ENCODE measurements around the gene TKTL1. TPM values are rescaled to one million over a fixed set of nuclear protein-coding genes. Genes with fewer than 3 reads are reported as not detected.

Gene TKTL1
- polyA plus RNA-seq, 1 donor (not counting 4 experiments of a cell fraction or from before 2014, with no cell fraction given), result not detected

GRCh38 chrX:154325541-154325940 is 29.9 kb downstream of the TKTL1 start:
- H3K4me3 ChIP-seq (ENCODE audit: control insufficient read depth in 2 of 3, extremely low read depth in 1 of 3, insufficient read depth in 2 of 3, low read depth in 1 of 3, low read length in 3 of 3), result no peak overlapping the region
- H3K4me2 ChIP-seq (ENCODE audit: control insufficient read depth, extremely low read depth, insufficient read depth, low read depth, low read length), result no peak overlapping the region
- H2AFZ ChIP-seq (ENCODE audit: control insufficient read depth, low read length), result no peak overlapping the region
- FAIRE-seq (no peak), DNase-seq (ENCODE audit: low read depth, low spot score) (no peak)
- no peak overlapping the region for H3K27ac ChIP-seq (ENCODE audit: control insufficient read depth, insufficient read depth, low read length)
- H3K4me1 ChIP-seq (ENCODE audit: control insufficient read depth, extremely low read depth, insufficient read depth, low read length), result no peaks in the 10 kb centered on the region
- H3K79me2 ChIP-seq (ENCODE audit: control insufficient read depth, insufficient read depth, low read length), result no peaks in the 10 kb centered on the region
- H3K36me3 ChIP-seq (ENCODE audit: control insufficient read depth in 2 of 2, extremely low read depth in 1 of 2, insufficient read depth in 2 of 2, low read length in 2 of 2), result no peaks in the 10 kb centered on the region
- no peak overlapping the region for H3K9ac ChIP-seq (ENCODE audit: control insufficient read depth, extremely low read depth, insufficient read depth, low read length)
- TF ChIP-seq EZH2 (IDR thresholded peaks at IDR 0.05; ENCODE audit: low read length), result no peak
- TF ChIP-seq, protein P1, sequence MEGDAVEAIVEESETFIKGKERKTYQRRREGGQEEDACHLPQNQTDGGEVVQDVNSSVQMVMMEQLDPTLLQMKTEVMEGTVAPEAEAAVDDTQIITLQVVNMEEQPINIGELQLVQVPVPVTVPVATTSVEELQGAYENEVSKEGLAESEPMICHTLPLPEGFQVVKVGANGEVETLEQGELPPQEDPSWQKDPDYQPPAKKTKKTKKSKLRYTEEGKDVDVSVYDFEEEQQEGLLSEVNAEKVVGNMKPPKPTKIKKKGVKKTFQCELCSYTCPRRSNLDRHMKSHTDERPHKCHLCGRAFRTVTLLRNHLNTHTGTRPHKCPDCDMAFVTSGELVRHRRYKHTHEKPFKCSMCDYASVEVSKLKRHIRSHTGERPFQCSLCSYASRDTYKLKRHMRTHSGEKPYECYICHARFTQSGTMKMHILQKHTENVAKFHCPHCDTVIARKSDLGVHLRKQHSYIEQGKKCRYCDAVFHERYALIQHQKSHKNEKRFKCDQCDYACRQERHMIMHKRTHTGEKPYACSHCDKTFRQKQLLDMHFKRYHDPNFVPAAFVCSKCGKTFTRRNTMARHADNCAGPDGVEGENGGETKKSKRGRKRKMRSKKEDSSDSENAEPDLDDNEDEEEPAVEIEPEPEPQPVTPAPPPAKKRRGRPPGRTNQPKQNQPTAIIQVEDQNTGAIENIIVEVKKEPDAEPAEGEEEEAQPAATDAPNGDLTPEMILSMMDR (optimal IDR thresholded peaks at IDR 0.05 in 1 of 3, IDR thresholded peaks at IDR 0.05 in 1 of 3, conservative IDR thresholded peaks at IDR 0.05 in 1 of 3; ENCODE audit: extremely low read depth in 1 of 3, insufficient read depth in 2 of 3, low read length in 3 of 3), result no peak
- H3K9me1 ChIP-seq (ENCODE audit: control insufficient read depth, extremely low read depth, insufficient read depth, low read length), result no peaks in the 10 kb centered on the region
- no peaks in the 10 kb centered on the region for H3K9me3 ChIP-seq (ENCODE audit: control insufficient read depth, low read depth, low read length)
- H3K27me3 ChIP-seq (ENCODE audit: control insufficient read depth, extremely low read depth, insufficient read depth, low read length), result peaks cover 3% of the 10 kb centered on the region
- H4K20me1 ChIP-seq (ENCODE audit: control insufficient read depth, extremely low read depth, insufficient read depth, low read length), result no peaks in the 10 kb centered on the region
- dilution Hi-C loops (cut with MboI; ENCODE audit: extremely low pct_ligation_motif_present, low sequenced_read_pairs), result no loop called here

- TF ChIP-seq, protein P1 (optimal IDR thresholded peaks at IDR 0.05 in 1 of 3, IDR thresholded peaks at IDR 0.05 in 1 of 3, conservative IDR thresholded peaks at IDR 0.05 in 1 of 3; ENCODE audit: extremely low read depth in 1 of 3, insufficient read depth in 2 of 3, low read length in 3 of 3), result no peak
- TF ChIP-seq EZH2 (IDR thresholded peaks at IDR 0.05; ENCODE audit: low read length), result no peak
- H3K9me3 ChIP-seq (ENCODE audit: control insufficient read depth, low read depth, low read length), result no peaks in the 10 kb centered on the region
- no peak overlapping the region for H3K4me3 ChIP-seq (ENCODE audit: control insufficient read depth in 2 of 3, extremely low read depth in 1 of 3, insufficient read depth in 2 of 3, low read depth in 1 of 3, low read length in 3 of 3)
- H3K4me1 ChIP-seq (ENCODE audit: control insufficient read depth, extremely low read depth, insufficient read depth, low read length), result no peaks in the 10 kb centered on the region
- H2AFZ ChIP-seq (ENCODE audit: control insufficient read depth, low read length), result no peak overlapping the region
- H3K9ac ChIP-seq (ENCODE audit: control insufficient read depth, extremely low read depth, insufficient read depth, low read length), result no peak overlapping the region
- no peaks in the 10 kb centered on the region for H4K20me1 ChIP-seq (ENCODE audit: control insufficient read depth, extremely low read depth, insufficient read depth, low read length)
- FAIRE-seq (no peak), DNase-seq (ENCODE audit: low read depth, low spot score) (no peak)
- no peak overlapping the region for H3K4me2 ChIP-seq (ENCODE audit: control insufficient read depth, extremely low read depth, insufficient read depth, low read depth, low read length)
- no peaks in the 10 kb centered on the region for H3K79me2 ChIP-seq (ENCODE audit: control insufficient read depth, insufficient read depth, low read length)
- H3K36me3 ChIP-seq (ENCODE audit: control insufficient read depth in 2 of 2, extremely low read depth in 1 of 2, insufficient read depth in 2 of 2, low read length in 2 of 2), result no peaks in the 10 kb centered on the region
- peaks cover 3% of the 10 kb centered on the region for H3K27me3 ChIP-seq (ENCODE audit: control insufficient read depth, extremely low read depth, insufficient read depth, low read length)
- H3K9me1 ChIP-seq (ENCODE audit: control insufficient read depth, extremely low read depth, insufficient read depth, low read length), result no peaks in the 10 kb centered on the region
- dilution Hi-C loops (cut with MboI; ENCODE audit: extremely low pct_ligation_motif_present, low sequenced_read_pairs), result no loop called here
- H3K27ac ChIP-seq (ENCODE audit: control insufficient read depth, insufficient read depth, low read length), result no peak overlapping the region
These were observed 31.6 kb downstream of the TKTL1 start for GRCh38 chrX:154327038-154327820.
